ENCODE measurements around the gene GNG2.

GNG2 gene

DNA sequence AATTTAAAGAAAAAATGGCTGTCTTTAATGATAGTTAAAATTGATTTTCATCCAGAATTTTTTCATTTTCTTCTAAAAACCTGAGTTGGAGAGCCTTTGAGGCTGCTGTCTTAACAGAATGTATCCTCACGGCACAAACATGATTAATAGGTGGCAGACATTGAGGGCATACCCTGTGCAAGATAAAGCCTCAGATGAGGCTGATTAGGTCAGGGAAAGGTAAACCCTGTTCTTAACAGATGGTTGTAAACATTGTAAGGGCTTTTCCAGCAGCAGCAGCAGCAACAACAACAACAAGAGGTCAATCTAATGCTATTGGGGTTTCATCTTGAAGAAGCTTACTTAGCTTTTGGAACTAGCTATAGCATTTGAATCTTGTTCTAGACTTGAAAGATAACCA lies 17.4 kb downstream of the GNG2 start:
- Histone ChIP-seq H3K79me2 (ENCODE audit: insufficient read depth, low read length) (no peaks in the 10 kb centered on the region), H3K27me3 (ENCODE audit: low read length) (no peaks in the 10 kb centered on the region), H3K4me2 (ENCODE audit: low read depth, low read length, poor library complexity, severe bottlenecking) (no peak overlapping the region)

DNA sequence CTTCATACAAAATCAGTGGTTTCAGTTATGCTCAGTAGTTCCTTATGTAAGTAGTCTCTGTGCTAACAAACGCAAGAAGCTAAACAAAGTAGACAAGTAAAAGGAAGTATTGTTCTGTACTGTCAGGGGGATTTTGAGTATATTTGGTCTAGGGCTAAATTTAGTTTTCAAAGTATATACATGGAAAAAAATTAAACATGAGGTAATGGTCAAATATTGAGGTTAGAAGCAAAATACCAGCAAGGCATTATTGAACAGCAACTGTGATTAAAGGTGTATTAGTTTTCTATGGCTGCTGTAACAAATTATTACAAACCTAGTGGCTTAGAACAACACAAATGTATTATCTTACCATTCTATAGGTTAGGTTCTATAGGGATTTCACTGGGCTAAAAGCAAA lies 18.8 kb downstream of the GNG2 start:
- no peaks in the 10 kb centered on the region for H3K27me3 ChIP-seq (ENCODE audit: low read length)
- no peaks in the 10 kb centered on the region for H3F3A ChIP-seq (ENCODE audit: insufficient read depth)
- H3K4me2 ChIP-seq (ENCODE audit: low read depth, low read length, poor library complexity, severe bottlenecking): no peak overlapping the region
- no peak overlapping the region for H3K27ac ChIP-seq (ENCODE audit: low read depth, low read length)
- no peak overlapping the region for H3K4me3 ChIP-seq (ENCODE audit: insufficient read depth, low read length, poor library complexity, severe bottlenecking)
- H3K9ac ChIP-seq (ENCODE audit: low read length): no peak overlapping the region
- no peaks in the 10 kb centered on the region for H3K9me3 ChIP-seq (ENCODE audit: insufficient read depth, low read length)
- no peaks in the 10 kb centered on the region for H4K20me1 ChIP-seq (ENCODE audit: low read depth, low read length)
- no peaks in the 10 kb centered on the region for H3K79me2 ChIP-seq (ENCODE audit: insufficient read depth, low read length)
- H2AFZ ChIP-seq (ENCODE audit: low read depth, low read length, severe bottlenecking): no peak overlapping the region
- TF ChIP-seq, protein P1, sequence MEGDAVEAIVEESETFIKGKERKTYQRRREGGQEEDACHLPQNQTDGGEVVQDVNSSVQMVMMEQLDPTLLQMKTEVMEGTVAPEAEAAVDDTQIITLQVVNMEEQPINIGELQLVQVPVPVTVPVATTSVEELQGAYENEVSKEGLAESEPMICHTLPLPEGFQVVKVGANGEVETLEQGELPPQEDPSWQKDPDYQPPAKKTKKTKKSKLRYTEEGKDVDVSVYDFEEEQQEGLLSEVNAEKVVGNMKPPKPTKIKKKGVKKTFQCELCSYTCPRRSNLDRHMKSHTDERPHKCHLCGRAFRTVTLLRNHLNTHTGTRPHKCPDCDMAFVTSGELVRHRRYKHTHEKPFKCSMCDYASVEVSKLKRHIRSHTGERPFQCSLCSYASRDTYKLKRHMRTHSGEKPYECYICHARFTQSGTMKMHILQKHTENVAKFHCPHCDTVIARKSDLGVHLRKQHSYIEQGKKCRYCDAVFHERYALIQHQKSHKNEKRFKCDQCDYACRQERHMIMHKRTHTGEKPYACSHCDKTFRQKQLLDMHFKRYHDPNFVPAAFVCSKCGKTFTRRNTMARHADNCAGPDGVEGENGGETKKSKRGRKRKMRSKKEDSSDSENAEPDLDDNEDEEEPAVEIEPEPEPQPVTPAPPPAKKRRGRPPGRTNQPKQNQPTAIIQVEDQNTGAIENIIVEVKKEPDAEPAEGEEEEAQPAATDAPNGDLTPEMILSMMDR (IDR thresholded peaks at IDR 0.05; ENCODE audit: insufficient read depth, low read length, poor library complexity, severe bottlenecking): no peak
- no peak for TF ChIP-seq EZH2phosphoT487 (conservative IDR thresholded peaks at IDR 0.05; ENCODE audit: low read length)
- H3K9me2 ChIP-seq (replicated peaks; ENCODE audit: insufficient read depth, low read length): no peaks in the 10 kb centered on the region
- no peaks in the 10 kb centered on the region for H3K36me3 ChIP-seq (ENCODE audit: low read length)

More for the DNA sequence above, 17.4 kb downstream of the GNG2 start:
- Histone ChIP-seq H3F3A (ENCODE audit: insufficient read depth) (no peaks in the 10 kb centered on the region), H3K9ac (ENCODE audit: low read length) (no peak overlapping the region), H3K9me2 (replicated peaks; ENCODE audit: insufficient read depth, low read length) (no peaks in the 10 kb centered on the region), H3K4me3 (ENCODE audit: insufficient read depth, low read length, poor library complexity, severe bottlenecking) (no peak overlapping the region), H3K27ac (ENCODE audit: low read depth, low read length) (no peak overlapping the region), H3K9me3 (ENCODE audit: insufficient read depth, low read length) (no peaks in the 10 kb centered on the region), H3K36me3 (ENCODE audit: low read length) (no peaks in the 10 kb centered on the region), H2AFZ (ENCODE audit: low read depth, low read length, severe bottlenecking) (no peak overlapping the region), H4K20me1 (ENCODE audit: low read depth, low read length) (no peaks in the 10 kb centered on the region)
- TF ChIP-seq, protein P1 (IDR thresholded peaks at IDR 0.05; ENCODE audit: insufficient read depth, low read length, poor library complexity, severe bottlenecking): no peak
- no peak for TF ChIP-seq EZH2phosphoT487 (conservative IDR thresholded peaks at IDR 0.05; ENCODE audit: low read length)

DNA sequence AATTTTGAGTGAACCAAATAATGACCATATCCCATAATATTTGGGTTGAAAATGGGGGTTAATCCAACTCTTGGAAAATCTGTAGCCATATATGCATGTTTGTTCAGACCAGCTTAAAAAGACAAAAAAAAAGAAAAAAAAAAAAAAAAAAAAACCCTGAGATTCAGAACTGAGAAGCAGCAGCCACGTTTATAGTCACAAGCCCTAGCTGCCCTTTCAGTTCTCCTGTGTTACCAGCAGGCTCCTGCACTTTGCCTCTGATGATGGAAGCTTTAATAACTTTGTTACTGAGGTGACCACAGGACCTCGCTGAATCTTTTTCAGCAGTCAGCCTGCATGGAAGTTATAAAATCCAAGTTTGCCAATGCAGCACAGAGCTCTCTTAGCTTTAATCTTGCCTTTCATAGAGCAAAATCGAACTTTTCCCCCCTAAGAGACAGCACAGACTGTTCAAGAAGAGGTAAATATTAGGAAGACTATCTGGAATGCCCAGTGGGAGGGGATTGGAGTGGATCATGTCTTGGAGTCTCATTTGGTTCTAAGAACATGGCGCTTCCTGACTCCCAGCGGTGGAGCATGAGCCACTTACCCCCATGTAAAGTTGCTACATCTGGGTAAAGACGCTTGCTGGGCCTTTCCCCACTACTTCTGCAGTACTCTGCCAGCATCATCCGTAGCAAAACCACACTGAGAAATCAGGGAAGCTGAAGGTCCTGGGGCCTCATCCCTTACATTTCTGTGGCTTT lies 20.6 kb downstream of the GNG2 start:
- no peak for TF ChIP-seq EZH2phosphoT487 (conservative IDR thresholded peaks at IDR 0.05; ENCODE audit: low read length)
- TF ChIP-seq, protein P1 (IDR thresholded peaks at IDR 0.05; ENCODE audit: insufficient read depth, low read length, poor library complexity, severe bottlenecking): no peak
- H3K27me3 ChIP-seq (ENCODE audit: low read length): no peaks in the 10 kb centered on the region
- H3K36me3 ChIP-seq (ENCODE audit: low read length): no peaks in the 10 kb centered on the region
- H3F3A ChIP-seq (ENCODE audit: insufficient read depth): no peaks in the 10 kb centered on the region
- no peak overlapping the region for H2AFZ ChIP-seq (ENCODE audit: low read depth, low read length, severe bottlenecking)
- no peaks in the 10 kb centered on the region for H4K20me1 ChIP-seq (ENCODE audit: low read depth, low read length)
- H3K27ac ChIP-seq (ENCODE audit: low read depth, low read length): no peak overlapping the region
- no peak overlapping the region for H3K9ac ChIP-seq (ENCODE audit: low read length)
- H3K9me2 ChIP-seq (replicated peaks; ENCODE audit: insufficient read depth, low read length): no peaks in the 10 kb centered on the region
- no peak overlapping the region for H3K4me3 ChIP-seq (ENCODE audit: insufficient read depth, low read length, poor library complexity, severe bottlenecking)
- no peak overlapping the region for H3K4me2 ChIP-seq (ENCODE audit: low read depth, low read length, poor library complexity, severe bottlenecking)
- H3K9me3 ChIP-seq (ENCODE audit: insufficient read depth, low read length): no peaks in the 10 kb centered on the region
- no peaks in the 10 kb centered on the region for H3K79me2 ChIP-seq (ENCODE audit: insufficient read depth, low read length)
